ENCODE results near the gene HSP90B1. TPM values are rescaled to one million over a fixed set of nuclear protein-coding genes. Genes with fewer than 3 reads are reported as not detected.

HSP90B1 gene
- total RNA-seq, 1 experiment from 2014 or later, result 970 TPM

- CTCF ChIA-PET, result no interaction called here
- POLR2A ChIA-PET (ENCODE audit: low non-redundant PET), result interaction anchor here (0.6 kb wide), 1 partner anchor 45 kb away, joined by 3 read pairs; no protein-coding TSS in a partner anchor
These were observed 66.4 kb downstream of the HSP90B1 start for GRCh38 chr12:103996595-103996994.

GRCh38 chr12:103997286-103997900, 67.2 kb downstream of the HSP90B1 start:
- intact Hi-C loops (cut with micrococcal nuclease; ENCODE audit: unreplicated experiment), result no loop called here
- Histone ChIP-seq H3K36me3 (ENCODE audit: insufficient read depth, low read length, poor library complexity, severe bottlenecking) (no peaks in the 10 kb centered on the region), H3K27ac (ENCODE audit: low read depth, low read length, poor library complexity, severe bottlenecking) (no peak overlapping the region), H3K4me1 (ENCODE audit: insufficient read depth, low read length, poor library complexity, severe bottlenecking) (peaks cover 28% of the 10 kb centered on the region), H3K9me3 (ENCODE audit: low read depth, low read length, poor library complexity, severe bottlenecking) (no peaks in the 10 kb centered on the region), H3K27me3 (replicated peaks; ENCODE audit: insufficient read depth, low read depth, low read length, poor library complexity) (no peaks in the 10 kb centered on the region), H3K4me3 (ENCODE audit: low read depth, low read length, poor library complexity, severe bottlenecking) (no peak overlapping the region)
- no TSS peak for BruUV-seq (replicated peaks)
- DNase-seq (ENCODE audit: low spot score), result no peak
- CTCF ChIA-PET, result no interaction called here
- TF ChIP-seq EZH2 (IDR thresholded peaks at IDR 0.05; ENCODE audit: borderline replicate concordance, low read depth, low read length, poor library complexity, severe bottlenecking) (no peak), CTCF (conservative IDR thresholded peaks at IDR 0.05; ENCODE audit: low read depth, low read length) (no peak)
- POLR2A ChIA-PET (ENCODE audit: low non-redundant PET), result no interaction called here

More at GRCh38 chr12:103996595-103996994, 66.4 kb downstream of the HSP90B1 start:
- H3K36me3 ChIP-seq (ENCODE audit: insufficient read depth, low read length, poor library complexity, severe bottlenecking), result no peaks in the 10 kb centered on the region
- no peak for TF ChIP-seq CTCF (conservative IDR thresholded peaks at IDR 0.05; ENCODE audit: low read depth, low read length)
- TF ChIP-seq EZH2 (IDR thresholded peaks at IDR 0.05; ENCODE audit: borderline replicate concordance, low read depth, low read length, poor library complexity, severe bottlenecking), result no peak
- no peak overlapping the region for H3K4me3 ChIP-seq (ENCODE audit: low read depth, low read length, poor library complexity, severe bottlenecking)
- no peak overlapping the region for H3K27ac ChIP-seq (ENCODE audit: low read depth, low read length, poor library complexity, severe bottlenecking)
- peaks cover 28% of the 10 kb centered on the region for H3K4me1 ChIP-seq (ENCODE audit: insufficient read depth, low read length, poor library complexity, severe bottlenecking)
- DNase-seq (ENCODE audit: low spot score), result no peak
- BruUV-seq (replicated peaks), result no TSS peak
- H3K27me3 ChIP-seq (replicated peaks; ENCODE audit: insufficient read depth, low read depth, low read length, poor library complexity), result no peaks in the 10 kb centered on the region
- intact Hi-C loops (cut with micrococcal nuclease; ENCODE audit: unreplicated experiment), result no loop called here
- no peaks in the 10 kb centered on the region for H3K9me3 ChIP-seq (ENCODE audit: low read depth, low read length, poor library complexity, severe bottlenecking)

Other genes starting within 250 kb of the HSP90B1 start
- 18.2 and 19.7 TPM in 2 replicates for gene NT5DC3, start 89.2 kb upstream of the HSP90B1 start, total RNA-seq (2021)
- 54.1 and 59.4 TPM in 2 replicates for gene TDG, start 35.5 kb downstream of the HSP90B1 start, total RNA-seq (2021)
- 0.61 TPM in 1 of 2 replicates, not detected in the other for gene GLT8D2, start 119.8 kb downstream of the HSP90B1 start, total RNA-seq (2021)
- 8.0 and 8.5 TPM in 2 replicates for gene HCFC2, start 134.1 kb downstream of the HSP90B1 start, total RNA-seq (2021)
- 28.1 and 29.0 TPM in 2 replicates for gene NFYB, start 207.8 kb downstream of the HSP90B1 start, total RNA-seq (2021)

All from A673 (cell line).